SK-MEL-5 (cell line): ENCODE results near the gene ADPRH. TPM values are rescaled to one million over a fixed set of nuclear protein-coding genes. Genes with fewer than 3 reads are reported as not detected.
A peak's percentile ranks its signal among the peaks of the same experiment; 100 is the strongest.
"Not testable (repeated sequence)": the region's sequence is repeated elsewhere in the genome, so short reads cannot be mapped to it uniquely, and the experiment has no call there.

Experiments
- DNase-seq: peaks from one replicate; pipeline ENCODE4 v3.0.0-alpha.2; 2016; ENCODE audit warnings: low read depth, low spot score
- in situ Hi-C: cut with HindIII; loops from 2 replicates; pipeline ENCODE4 v1.10.0; 2016; ENCODE audit warnings: low sequenced_read_pairs, high pct_unique_total_duplicates, low pct_unique_long_range_greater_than_20kb
- total RNA-seq: library from RNA; depleted of rRNA; stranded (reverse); fragments of >200 nt; shearing (Covaris generic); gene quantifications from 2 replicates; pipeline ENCODE4 v1.2.3, GENCODE V29; 2014

ADPRH gene
- total RNA-seq, 1 experiment from 2014 or later: 1.6 TPM

DNA sequence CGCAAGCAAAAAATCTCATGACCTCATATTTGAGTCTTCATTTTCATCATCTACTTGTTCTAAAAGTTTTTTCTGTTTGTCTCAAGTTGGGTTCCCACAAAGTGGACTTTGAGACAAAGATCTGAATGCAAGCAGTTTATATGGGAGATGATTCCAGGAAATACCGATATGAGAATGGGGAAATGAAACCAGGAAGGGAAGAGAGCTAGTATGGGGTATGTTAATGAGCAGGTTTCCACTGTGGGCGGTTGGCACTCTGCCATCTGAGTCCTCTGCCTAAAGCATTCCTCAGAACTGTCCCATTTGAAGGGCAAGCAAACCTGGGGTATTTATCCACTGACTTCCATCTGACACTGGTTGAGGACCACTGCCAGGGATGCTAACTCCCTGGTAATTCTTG lies 8.8 kb downstream of the ADPRH start:
- no peak for DNase-seq
- in situ Hi-C loops: no loop called here

DNA sequence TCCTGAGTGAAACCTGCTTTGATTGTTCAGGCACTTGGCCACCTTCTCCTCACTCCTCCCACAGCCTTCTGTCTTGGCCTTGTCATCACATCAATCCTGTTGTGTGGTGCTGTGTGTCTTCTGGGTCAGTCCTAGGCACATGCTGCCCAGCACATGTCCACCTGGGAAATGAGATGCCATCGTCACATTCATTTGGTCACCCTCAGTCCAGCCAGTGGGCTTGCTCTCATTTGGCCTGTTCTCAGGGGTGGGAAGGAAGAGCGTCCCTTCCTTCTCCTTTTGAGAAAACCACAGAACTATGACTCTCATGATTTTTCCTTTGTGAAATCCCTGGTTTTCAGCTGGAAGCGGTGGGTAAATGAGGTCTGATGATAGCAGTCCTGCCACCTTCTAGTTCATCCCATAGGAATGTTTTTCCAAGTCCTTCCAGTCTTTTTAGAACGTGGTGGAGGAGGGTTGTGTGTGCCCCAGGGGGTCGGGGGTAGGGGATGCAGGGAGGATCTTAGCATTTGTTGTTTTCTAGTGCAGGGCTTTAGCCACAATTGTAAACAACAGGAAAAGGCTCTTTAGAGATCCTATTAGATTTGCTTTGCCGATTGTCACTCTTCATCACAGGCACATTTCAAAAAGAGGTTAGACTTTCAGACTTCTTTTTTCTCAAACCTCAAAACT lies 9.9 kb downstream of the ADPRH start:
- DNase-seq: no peak
- in situ Hi-C loops: no loop called here

DNA sequence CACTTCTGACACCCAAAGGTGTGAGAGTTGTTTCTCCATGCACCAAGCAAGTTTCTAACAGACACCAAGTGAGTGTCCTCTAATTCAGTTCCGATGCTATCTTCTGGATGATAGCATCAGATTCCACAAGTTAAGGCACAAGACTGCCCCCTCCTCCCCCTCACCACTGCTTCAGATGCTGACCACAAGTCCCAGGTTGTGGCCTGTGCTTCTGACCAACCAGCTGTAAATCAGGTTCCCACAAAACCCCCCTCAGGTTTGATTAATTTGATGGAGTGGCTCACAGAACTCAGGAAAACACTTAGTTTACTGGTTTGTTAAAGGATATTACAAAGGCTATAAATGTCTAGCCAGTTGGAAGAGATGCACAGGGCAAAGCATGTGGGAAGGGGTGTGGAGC lies 11.4 kb downstream of the ADPRH start:
- in situ Hi-C loops: no loop called here

DNA sequence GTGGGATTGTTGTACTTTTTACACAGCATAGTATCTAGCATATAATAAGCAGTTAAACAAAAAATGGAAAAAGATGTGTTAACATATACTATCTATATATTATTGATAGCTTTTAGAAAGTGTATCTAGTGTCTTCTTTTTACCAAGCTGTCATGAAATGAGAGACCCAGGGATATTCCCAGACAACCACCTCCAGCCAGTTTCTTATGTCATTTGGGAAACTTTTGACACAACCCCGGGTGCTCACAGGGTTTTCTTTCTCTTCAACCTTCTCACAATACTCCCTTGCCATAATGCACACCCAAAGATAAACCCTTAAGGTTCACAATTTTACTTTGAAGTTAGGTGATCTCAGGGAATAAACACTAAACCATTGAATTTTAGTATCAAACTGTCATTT lies 13.6 kb downstream of the ADPRH start:
- no peak for DNase-seq
- in situ Hi-C loops: no loop called here

More for the DNA sequence above, 11.4 kb downstream of the ADPRH start:
- DNase-seq: no peak

DNA sequence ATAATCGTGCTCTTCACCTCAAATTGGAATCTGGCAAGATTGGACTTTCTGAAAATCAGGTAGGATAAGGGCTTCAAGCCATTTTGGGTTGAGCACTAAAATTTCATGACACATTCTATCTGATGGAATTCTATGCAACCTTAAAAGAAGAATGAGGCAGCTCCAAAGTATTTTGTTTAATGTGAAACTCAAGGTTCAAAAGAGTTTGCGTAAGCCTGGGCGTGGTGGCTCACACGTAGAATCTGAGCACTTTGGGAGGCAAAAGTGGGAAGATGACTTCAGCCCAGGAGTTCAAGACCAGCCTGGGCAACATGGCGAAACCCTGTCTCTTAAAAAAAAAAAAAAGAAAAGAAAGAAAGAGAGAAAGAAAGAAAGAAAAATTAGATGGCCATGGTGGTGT lies 14.8 kb downstream of the ADPRH start:
- in situ Hi-C loops: no loop called here
- DNase-seq: no peak

DNA sequence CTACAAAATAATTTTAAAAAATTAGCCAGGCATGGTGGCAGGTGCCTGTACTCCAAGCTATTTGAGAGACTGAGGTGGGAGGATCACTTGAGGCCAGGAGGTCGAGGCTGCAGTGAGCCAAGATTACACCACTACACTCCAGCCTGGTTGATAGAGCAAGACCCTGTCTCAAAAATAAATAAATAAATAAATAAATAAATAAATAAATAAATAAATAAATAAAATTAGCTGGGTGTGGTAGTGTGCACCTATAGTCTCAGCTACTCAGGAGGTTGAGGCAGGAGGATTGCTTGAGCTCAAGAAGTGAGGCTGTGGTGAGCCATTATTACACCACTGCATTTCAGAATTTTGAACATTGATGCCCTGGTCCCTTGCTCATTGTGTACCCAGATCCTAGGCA lies 15.6 kb downstream of the ADPRH start:
- in situ Hi-C loops, DNase-seq: not testable (repeated sequence)

DNA sequence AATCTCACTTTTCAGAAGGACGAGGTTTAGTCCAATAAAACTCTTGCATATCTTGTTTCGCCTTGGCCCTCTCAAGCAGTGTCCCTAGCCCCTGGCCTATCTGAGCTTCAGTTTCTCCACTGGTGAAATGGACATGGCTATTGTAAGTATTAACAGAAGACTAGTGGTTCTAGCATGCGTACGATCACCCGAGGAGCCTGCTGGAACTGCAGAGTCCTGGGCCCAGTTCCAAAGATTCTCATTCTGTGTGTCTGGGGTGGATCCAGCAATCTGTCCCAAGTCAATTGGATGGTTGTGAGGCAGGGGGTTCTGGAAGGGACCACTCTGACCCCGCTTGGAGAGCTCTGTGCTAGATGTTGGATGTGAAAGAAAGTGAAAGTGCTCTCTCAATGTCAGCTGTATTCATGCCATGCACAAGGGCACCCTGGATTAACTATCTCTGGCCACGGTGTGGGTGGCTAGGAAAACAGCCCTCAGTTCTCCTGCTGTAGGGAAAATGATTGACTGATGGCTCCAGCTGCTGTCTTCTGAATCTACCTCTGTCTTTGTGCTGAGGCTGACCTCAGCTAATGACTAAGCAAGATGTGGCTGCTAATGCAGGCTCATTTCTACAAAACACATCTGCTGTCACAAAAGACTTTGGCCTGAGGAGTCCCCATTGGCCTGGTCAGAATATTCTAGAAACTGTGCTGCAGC lies 16.5 kb downstream of the ADPRH start:
- no peak for DNase-seq
- in situ Hi-C loops: no loop called here

DNA sequence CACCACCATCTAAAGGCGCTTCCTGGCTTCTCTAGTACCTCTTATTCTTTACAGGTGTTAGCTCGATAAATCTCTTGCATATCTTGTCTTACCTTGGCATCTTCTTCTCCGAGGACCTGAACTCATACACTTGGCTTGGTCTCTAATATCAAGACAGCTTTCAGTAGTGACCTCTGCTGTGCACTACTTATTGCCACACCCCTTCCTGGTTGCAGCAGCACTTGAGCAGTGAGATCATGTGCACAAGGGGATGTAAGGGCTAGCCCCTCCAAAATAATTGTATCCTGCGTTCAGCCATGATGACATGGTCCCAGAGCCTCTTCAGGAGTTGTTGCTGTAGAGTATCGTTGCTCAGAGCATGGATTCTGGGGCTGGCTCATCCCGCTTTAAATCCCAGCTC lies 17.1 kb downstream of the ADPRH start:
- in situ Hi-C loops: no loop called here

DNA sequence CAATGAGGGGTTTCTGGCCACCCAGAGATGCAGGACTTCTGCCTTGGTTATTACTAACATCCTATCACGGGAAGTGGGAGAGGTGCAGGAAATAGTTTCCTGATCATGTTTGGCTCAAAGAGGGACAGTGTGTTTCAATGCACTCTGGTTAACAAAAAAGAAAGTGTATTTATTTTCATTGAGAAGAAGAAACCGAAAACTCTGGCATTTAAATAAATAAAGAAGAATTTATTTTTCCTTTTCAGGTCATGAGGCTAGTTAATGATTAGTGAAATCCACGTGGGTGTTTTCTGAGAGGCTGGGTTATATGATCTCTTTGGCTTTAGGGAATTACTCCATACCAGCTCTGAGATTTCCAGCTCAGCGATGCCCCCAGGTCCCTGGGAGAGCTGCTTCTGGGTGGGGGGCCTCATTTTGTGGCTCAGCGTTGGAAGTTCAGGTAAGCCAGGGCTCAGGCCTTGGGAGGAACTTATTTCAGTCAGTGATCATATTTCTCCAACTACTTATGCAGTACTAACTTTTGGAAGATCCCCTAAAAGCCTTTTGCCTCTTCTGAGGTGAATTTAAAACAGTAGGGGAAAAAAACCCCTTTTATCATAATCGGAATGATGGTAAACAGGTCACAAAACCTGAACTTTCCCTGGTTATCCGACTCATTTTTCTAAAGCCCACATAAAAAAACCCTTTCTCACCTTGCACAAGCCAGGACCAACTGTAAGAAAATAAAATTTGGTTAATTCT lies 18.4 kb downstream of the ADPRH start, which contains the start of gene PLA1A:
TSS of gene PLA1A (plus strand) at position 338 of the 741 bp plus-strand sequence. CDS start at position 367, 29 bp downstream.
- in situ Hi-C loops: no loop called here

More for the DNA sequence above, 17.1 kb downstream of the ADPRH start:
- DNase-seq: no peak

DNA sequence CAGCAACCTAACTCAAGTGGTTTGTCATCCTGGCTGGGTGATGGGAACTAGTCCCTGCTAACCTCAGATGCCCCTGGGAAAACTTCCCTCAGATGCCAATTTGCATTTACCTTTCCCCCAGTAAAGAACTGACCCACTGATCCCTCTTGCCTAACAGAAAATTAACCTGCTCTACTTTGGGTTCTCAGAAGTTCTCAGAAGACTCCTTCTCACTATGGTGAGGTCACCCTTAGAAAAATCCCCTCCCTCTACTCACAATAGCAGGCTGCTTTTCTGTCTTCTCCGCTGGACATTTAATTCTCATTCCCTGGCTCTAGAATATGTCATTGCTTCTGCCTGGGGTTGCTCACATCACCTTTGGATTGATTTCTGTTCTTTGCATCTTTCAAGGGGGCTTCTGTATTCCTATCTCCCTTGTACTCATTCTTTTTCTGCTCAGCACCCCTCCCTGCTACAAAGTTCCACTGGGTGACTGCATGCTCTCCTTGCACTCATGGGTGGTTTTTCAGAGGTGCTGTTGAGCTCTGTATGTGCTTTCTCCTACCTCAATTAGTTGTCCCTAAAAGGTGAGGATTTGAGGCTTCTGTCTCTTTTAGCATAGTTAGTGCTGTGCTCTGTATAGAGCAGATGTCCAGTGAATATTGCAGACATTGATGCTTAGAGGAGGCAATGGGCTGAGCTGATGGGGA lies 19.3 kb downstream of the ADPRH start:
- in situ Hi-C loops: no loop called here
- no peak for DNase-seq

More for the DNA sequence above, 18.4 kb downstream of the ADPRH start, which contains the start of gene PLA1A:
- DNase-seq: peak; percentile 55

DNA sequence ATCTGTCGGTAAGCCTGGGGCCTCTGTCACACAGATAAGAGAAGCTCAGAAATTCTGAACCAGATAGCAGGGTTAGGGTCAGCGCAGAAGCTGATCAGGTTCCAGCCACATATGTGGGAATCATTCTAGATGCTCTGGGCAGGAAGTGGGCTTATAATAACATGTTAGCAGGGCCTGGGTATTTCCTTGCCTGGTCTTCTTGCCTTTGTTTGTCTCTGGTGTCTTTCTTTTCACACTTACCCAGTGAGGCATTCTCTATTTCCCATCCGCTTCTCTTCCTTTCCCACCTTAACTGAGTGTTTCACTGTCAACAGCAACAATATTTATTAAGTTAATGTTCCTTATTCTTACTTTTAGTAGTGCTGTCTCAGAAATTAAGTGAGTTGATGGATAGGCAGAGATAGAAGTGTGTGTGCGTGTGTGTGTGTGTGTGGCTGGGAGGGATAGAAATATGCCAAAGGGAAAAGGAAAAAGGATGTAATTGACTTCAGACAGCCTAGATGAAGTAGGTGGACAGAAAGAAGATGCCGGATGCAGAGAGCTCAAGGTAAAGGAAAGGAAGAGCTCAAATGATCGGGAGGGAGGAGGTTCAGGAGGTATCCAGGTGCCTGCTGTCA lies 20.4 kb downstream of the ADPRH start:
- in situ Hi-C loops: no loop called here
- no peak for DNase-seq

DNA sequence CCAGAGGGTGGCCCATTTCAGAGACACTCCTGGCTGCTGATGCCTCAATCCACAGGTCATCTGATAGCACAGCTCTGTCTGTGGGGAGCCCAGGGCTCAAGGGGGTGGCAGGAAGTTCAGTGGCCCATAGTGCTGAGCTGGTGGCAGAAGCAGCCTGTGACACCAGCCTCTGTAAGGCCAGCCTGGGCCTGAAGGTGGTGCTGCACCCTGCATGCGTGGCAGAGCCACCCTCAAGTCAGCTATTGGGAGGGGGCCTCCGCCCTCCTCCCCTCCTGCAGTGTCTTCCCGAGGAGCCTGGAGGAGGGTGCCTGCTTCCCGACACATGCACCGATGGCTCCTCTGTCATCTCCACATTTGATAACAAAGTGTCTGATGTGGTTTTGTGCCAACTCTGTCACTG lies 21.4 kb downstream of the ADPRH start:
- in situ Hi-C loops: no loop called here
- peak; percentile 54 for DNase-seq

DNA sequence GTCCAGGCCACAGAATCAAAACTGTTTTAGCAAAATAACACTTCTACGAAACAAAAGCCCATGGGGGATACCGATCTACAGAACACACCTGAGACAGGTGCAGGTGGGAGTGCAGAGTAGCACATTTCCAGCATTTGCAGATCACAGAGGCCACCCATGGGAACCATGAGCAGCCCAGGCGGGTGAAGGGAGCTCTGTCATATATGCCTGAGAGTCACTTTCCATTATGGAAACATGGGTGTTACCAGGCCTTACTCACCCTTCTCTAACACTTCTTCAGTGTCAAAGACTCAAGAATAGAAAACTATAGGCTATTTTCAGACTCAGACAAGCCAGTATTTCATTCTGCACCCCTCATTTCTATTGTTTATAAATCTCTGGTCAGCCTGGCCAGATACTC lies 21.9 kb downstream of the ADPRH start:
- in situ Hi-C loops: no loop called here
- DNase-seq: no peak

DNA sequence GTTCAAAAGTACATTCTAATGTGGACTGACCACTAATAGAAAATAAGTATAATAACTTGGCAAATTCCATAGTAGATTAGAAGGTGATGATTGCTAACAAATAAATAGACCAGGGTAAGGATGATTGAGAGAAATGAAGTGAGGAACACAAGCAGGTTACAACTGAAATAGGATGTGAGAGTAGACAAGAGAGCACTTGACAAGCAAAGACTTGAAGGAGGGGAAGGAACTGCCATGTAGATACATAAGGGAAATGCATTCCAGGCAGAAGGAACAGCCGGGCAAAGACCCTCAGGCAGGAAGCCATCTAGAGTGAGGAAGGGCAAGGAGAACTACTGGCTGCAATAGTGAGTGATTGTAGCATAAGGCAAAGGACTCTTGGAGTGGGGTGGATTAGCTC lies 23.4 kb downstream of the ADPRH start:
- in situ Hi-C loops: no loop called here
- no peak for DNase-seq

DNA sequence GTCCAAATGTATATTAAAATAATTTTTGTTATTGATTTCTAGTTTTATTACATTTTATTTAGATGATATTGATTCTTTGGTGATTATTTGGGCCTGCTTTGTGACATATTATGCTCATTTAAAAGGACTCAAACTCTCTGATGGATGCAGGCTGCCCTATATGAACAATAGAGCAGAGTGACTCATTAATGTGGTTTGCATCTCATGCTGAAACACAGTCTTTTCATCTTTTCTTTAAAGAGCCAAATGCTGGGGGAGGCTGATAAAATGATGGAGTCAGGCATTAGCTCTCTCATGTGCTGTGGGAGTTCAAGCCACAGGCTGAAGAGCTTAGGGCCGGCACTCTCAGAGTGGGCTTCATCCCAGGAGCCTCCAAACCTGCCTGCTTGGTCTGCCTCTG lies 25.6 kb downstream of the ADPRH start:
- in situ Hi-C loops: no loop called here
- DNase-seq: no peak

DNA sequence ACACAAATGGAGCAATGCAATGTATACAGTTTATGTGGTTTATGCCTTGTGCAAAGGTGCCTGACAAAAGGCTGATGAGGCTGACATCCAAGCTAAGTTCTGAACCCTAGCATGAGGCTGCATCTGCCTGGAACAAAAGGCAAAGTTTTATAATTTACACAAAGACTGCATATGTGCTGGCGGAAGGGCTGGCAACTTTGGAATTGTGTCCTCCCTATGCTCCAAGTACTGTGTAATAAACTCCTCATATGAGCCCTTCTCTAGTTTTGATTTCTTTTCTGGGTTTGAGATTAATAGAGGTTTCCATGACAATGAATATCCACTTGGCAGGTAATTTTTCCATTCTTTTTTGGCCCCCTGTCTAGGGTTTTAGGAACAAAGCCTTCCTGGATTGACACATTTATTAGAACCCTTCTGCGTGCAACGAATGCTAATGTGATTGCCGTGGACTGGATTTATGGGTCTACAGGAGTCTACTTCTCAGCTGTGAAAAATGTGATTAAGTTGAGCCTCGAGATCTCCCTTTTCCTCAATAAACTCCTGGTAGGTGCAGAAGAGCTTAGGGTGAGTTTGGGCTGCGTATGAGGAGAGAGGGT lies 29.2 kb downstream of the ADPRH start:
- no peak for DNase-seq
- in situ Hi-C loops: no loop called here

DNA sequence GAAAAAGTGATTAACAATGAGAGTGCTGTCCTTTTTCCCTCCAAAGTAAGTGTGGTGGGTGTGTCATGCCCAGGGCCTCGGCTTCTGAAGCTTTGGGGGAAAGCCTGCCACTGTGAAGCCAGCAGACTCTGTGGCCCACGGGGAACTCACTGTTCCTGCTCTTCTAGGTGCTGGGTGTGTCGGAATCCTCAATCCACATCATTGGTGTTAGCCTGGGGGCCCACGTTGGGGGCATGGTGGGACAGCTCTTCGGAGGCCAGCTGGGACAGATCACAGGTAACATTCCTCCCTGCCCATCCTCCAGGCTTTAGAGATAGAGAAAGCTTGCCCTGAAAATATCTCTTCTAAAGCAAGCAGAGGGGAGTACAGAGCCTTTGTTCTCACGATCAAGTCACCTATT lies 30.0 kb downstream of the ADPRH start:
- no peak for DNase-seq
- in situ Hi-C loops: no loop called here
